Prostate gland (tissue), 2 donors: ENCODE measurements around the gene WNT5B. TPM values are rescaled to one million over a fixed set of nuclear protein-coding genes. Genes with fewer than 3 reads are reported as not detected.
"Not testable (repeated sequence)": the region's sequence is repeated elsewhere in the genome, so short reads cannot be mapped to it uniquely, and the experiment has no call there.

Source experiments
- DNase-seq: peaks from one replicate; pipeline ENCODE4 v3.0.0-alpha.2; 2019; ENCODE audit warnings: low spot score
- H3K27ac ChIP-seq, 2 donors: fragments of 200-600 bp; sonication (generic); 2 replicates each; pipeline ENCODE4 v1.5.1; 2017 to 2019
- H3K27me3 ChIP-seq: fragments of 200-600 bp; sonication (generic); replicated peaks from 2 replicates; pipeline ENCODE4 v1.5.1; 2019; ENCODE audit not compliant: insufficient read depth
- H3K36me3 ChIP-seq, 2 donors: fragments of 200-600 bp; sonication (generic); 1 replicate in 1 of 2; 2 replicates in 1 of 2; pipeline versions ENCODE4 v1.5.1 to v1.8.1; 2017 to 2019
- H3K4me1 ChIP-seq: fragments of 200-600 bp; sonication (generic); replicated peaks from 2 replicates; pipeline ENCODE4 v1.5.1; 2019
- H3K4me3 ChIP-seq, 2 donors: fragments of 200-600 bp; sonication (generic); 2 replicates each; pipeline ENCODE4 v1.5.1; 2017 to 2019
- H3K9me3 ChIP-seq: fragments of 200-600 bp; sonication (generic); 2 replicates; pipeline ENCODE4 v1.5.1; 2017
- POLR2A ChIP-seq: fragments of 450-650 bp; IDR thresholded peaks from one replicate; pipeline ENCODE4 v1.6.1; 2016; ENCODE audit warnings: antibody characterized with exemption, mild to moderate bottlenecking
- POLR2AphosphoS5 ChIP-seq: sonication (generic); formaldehyde crosslinking; IDR thresholded peaks from one replicate; pipeline ENCODE4 v1.6.1; 2017; ENCODE audit warnings: antibody characterized with exemption
- WGBS: methylation state at CpG from one replicate; pipeline ENCODE4 v1.1.5; 2018; 5-methylcytosine and 5-hydroxymethylcytosine counted together
- intact Hi-C: fragments of 100-400 bp; cut with DNase I; formaldehyde crosslinking; loops from one replicate; pipeline ENCODE4 v1.14.2; 2022
- total RNA-seq, 2 donors: library from RNA; depleted of rRNA; stranded (reverse); fragments of >200 nt; gene quantifications; one replicate each; pipeline ENCODE4 v1.1.0, GENCODE V29; 2016
- TF ChIP-seq, protein P1 (sequence below), 4 experiments: fragments of 200-600 bp in 2 of 4; fragments of 450-650 bp in 2 of 4; sonication (generic) in 2 of 4; IDR thresholded peaks; 1 replicate in 3 of 4; 2 replicates in 1 of 4; pipeline ENCODE4 v1.5.1; 2016 to 2019; ENCODE audit warnings: antibody characterized with exemption in 4 of 4, mild to moderate bottlenecking in 2 of 4, moderate library complexity in 2 of 4

WNT5B gene
- total RNA-seq, 2 donors from 2014 or later, result 34.6 to 65.4 TPM

GRCh38 chr12:1691123-1692007 lies 62.3 kb downstream of the WNT5B start:
- DNase-seq, result peak; percentile 21
- under 1% methylated on average over 49 of the region's 56 CpGs for WGBS
- Histone ChIP-seq H3K4me3 (peak overlapping the region; percentile 92 to 95), H3K36me3 (no peaks in the 10 kb centered on the region), H3K4me1 (no peaks in the 10 kb centered on the region), H3K27me3 (no peaks in the 10 kb centered on the region), H3K9me3 (no peaks in the 10 kb centered on the region), H3K27ac (peak overlapping the region; percentile 91 to 95)
- TF ChIP-seq, protein P1, sequence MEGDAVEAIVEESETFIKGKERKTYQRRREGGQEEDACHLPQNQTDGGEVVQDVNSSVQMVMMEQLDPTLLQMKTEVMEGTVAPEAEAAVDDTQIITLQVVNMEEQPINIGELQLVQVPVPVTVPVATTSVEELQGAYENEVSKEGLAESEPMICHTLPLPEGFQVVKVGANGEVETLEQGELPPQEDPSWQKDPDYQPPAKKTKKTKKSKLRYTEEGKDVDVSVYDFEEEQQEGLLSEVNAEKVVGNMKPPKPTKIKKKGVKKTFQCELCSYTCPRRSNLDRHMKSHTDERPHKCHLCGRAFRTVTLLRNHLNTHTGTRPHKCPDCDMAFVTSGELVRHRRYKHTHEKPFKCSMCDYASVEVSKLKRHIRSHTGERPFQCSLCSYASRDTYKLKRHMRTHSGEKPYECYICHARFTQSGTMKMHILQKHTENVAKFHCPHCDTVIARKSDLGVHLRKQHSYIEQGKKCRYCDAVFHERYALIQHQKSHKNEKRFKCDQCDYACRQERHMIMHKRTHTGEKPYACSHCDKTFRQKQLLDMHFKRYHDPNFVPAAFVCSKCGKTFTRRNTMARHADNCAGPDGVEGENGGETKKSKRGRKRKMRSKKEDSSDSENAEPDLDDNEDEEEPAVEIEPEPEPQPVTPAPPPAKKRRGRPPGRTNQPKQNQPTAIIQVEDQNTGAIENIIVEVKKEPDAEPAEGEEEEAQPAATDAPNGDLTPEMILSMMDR (IDR thresholded peaks at IDR 0.05), result no peak
- no peak for TF ChIP-seq POLR2AphosphoS5
- TF ChIP-seq POLR2A, result no peak
- intact Hi-C loops, result no loop called here

DNA sequence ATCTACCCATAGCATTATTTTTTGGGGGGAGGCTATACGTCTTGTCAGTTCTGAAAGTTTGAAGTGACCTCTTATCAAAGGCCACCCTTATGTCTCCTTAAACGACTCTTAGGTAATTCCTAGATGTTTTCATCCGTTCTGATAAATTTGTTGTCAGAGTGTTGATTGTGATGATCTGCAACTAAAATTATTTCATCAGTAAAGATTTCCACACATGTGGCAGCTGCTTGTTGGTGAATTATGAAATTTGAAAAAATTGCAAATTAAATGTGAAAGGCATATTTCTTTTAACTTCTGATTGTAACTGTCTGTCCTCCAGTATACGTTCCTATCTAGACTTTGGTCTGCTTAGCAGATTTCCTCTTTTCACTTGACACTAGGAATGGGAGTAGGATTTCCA lies 63.2 kb downstream of the WNT5B start:
- 51% methylated on average over 4 of the region's 4 CpGs for whole genome bisulfite sequencing
- no peaks in the 10 kb centered on the region for H3K4me1 ChIP-seq

GRCh38 chr12:1692895-1693610 lies 64.0 kb downstream of the WNT5B start:
- H3K27me3 ChIP-seq, result no peaks in the 10 kb centered on the region
- intact Hi-C loops, result no loop called here
- 82% methylated on average over 15 of the region's 15 CpGs for WGBS
- no peaks in the 10 kb centered on the region for H3K4me1 ChIP-seq
- no peak overlapping the region for H3K4me3 ChIP-seq
- DNase-seq, result no peak
- no peak overlapping the region for H3K27ac ChIP-seq
- TF ChIP-seq POLR2A, result no peak
- TF ChIP-seq, protein P1 (IDR thresholded peaks at IDR 0.05), result no peak
- TF ChIP-seq POLR2AphosphoS5, result no peak
- no peaks in the 10 kb centered on the region for H3K9me3 ChIP-seq
- H3K36me3 ChIP-seq, result no peaks in the 10 kb centered on the region

More for the DNA sequence above, 63.2 kb downstream of the WNT5B start:
- Histone ChIP-seq H3K27me3 (no peaks in the 10 kb centered on the region), H3K9me3 (no peaks in the 10 kb centered on the region), H3K36me3 (no peaks in the 10 kb centered on the region), H3K4me3 (no peak overlapping the region), H3K27ac (no peak overlapping the region)
- no peak for TF ChIP-seq POLR2A
- no peak for TF ChIP-seq POLR2AphosphoS5
- TF ChIP-seq, protein P1 (IDR thresholded peaks at IDR 0.05), result no peak
- intact Hi-C loops, result no loop called here
- DNase-seq, result no peak

- DNase-seq, H3K4me1 ChIP-seq, H3K9me3 ChIP-seq, H3K4me3 ChIP-seq, H3K27ac ChIP-seq, H3K36me3 ChIP-seq, intact Hi-C loops, H3K27me3 ChIP-seq: not testable (repeated sequence)
- 98% methylated on average over 8 of the region's 8 CpGs for WGBS
Observed at GRCh38 chr12:1695097-1695496, 66.1 kb downstream of the WNT5B start.

GRCh38 chr12:1695886-1696670 lies 67.0 kb downstream of the WNT5B start:
- Histone ChIP-seq H3K4me1 (no peaks in the 10 kb centered on the region), H3K27ac (no peak overlapping the region), H3K36me3 (no peaks in the 10 kb centered on the region), H3K27me3 (no peaks in the 10 kb centered on the region), H3K9me3 (no peaks in the 10 kb centered on the region), H3K4me3 (no peak overlapping the region)
- DNase-seq, result no peak
- intact Hi-C loops, result no loop called here
- WGBS, result 78% methylated on average over 8 of the region's 8 CpGs
- TF ChIP-seq POLR2A, result no peak
- TF ChIP-seq POLR2AphosphoS5, result no peak
